ENCODE data around the gene MCTP1. TPM values are rescaled to one million over a fixed set of nuclear protein-coding genes. Genes with fewer than 3 reads are reported as not detected.
A peak's percentile ranks its signal among the peaks of the same experiment; 100 is the strongest.

MCTP1 gene
- total RNA-seq, 4 donors from 2014 or later: 11.2 to 43.6 (median 16.8) TPM

DNA sequence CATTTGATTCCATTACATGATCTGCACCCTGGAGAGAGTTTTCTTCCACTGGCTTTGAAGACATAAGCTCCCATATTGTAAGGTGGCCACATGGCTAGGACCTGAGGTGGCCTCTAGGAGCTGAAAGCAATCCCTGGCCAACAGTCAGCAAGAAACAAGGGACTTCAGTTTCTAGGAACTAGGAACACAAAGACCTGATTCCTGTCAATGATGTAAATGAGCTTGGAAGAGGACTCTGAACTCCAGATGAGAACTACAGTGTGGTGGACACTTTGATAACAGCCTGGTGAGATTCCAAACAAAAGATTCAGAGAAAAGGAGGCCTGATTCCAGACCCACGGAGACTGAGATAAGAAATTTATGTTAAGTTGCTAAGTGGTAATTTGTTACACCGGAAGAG lies 129.0 kb downstream of the MCTP1 start:
- TF ChIP-seq POLR2A (IDR thresholded peaks at IDR 0.05; ENCODE audit: low read depth) (no peak), POLR2AphosphoS5 (IDR thresholded peaks at IDR 0.05) (no peak), EP300 (IDR thresholded peaks at IDR 0.05) (no peak)
- TF ChIP-seq, protein P1, sequence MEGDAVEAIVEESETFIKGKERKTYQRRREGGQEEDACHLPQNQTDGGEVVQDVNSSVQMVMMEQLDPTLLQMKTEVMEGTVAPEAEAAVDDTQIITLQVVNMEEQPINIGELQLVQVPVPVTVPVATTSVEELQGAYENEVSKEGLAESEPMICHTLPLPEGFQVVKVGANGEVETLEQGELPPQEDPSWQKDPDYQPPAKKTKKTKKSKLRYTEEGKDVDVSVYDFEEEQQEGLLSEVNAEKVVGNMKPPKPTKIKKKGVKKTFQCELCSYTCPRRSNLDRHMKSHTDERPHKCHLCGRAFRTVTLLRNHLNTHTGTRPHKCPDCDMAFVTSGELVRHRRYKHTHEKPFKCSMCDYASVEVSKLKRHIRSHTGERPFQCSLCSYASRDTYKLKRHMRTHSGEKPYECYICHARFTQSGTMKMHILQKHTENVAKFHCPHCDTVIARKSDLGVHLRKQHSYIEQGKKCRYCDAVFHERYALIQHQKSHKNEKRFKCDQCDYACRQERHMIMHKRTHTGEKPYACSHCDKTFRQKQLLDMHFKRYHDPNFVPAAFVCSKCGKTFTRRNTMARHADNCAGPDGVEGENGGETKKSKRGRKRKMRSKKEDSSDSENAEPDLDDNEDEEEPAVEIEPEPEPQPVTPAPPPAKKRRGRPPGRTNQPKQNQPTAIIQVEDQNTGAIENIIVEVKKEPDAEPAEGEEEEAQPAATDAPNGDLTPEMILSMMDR (IDR thresholded peaks at IDR 0.05): no peak
- no peaks in the 10 kb centered on the region for H3K9me3 ChIP-seq
- H3K4me3 ChIP-seq: no peak overlapping the region
- no peak for DNase-seq (ENCODE audit: extremely low spot score)
- no peaks in the 10 kb centered on the region for H3K27me3 ChIP-seq
- H3K27ac ChIP-seq (replicated peaks in 1 of 4): no peak overlapping the region
- WGBS: 83% methylated on average over 2 of the region's 2 CpGs
- no peaks in the 10 kb centered on the region for H3K4me1 ChIP-seq
- H3K36me3 ChIP-seq: no peaks in the 10 kb centered on the region
- intact Hi-C loops (cut with DNase I): no loop called here

DNA sequence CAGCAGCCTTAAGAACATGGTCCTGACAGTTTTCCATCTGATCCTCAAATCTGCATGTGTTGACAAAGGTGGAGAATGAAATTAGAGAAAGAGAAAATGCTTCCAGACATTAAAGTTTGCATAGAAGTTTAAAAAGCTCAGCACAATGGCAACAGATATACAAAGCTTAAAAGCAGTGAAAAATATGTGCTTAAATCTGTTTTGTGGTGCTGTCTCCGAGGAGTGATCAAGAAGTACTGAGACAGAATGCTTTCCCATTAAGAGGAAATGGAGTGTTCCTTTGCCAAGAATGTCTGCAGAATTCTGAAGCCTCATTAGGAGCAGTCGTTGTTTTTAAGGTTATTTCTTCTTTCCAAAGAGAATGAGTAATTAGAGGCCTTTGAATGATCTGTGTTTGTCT lies 131.4 kb downstream of the MCTP1 start:
- intact Hi-C loops (cut with DNase I): no loop called here
- Histone ChIP-seq H3K36me3 (no peaks in the 10 kb centered on the region), H3K4me3 (no peak overlapping the region), H3K27me3 (no peaks in the 10 kb centered on the region), H3K27ac (replicated peaks in 1 of 4) (no peak overlapping the region), H3K9me3 (peaks cover 0 to 6% (median 0%) of the 10 kb centered on the region in 4 donors), H3K4me1 (no peaks in the 10 kb centered on the region)
- 29% methylated on average over 2 of the region's 2 CpGs for WGBS
- TF ChIP-seq POLR2A (IDR thresholded peaks at IDR 0.05; ENCODE audit: low read depth): no peak
- TF ChIP-seq EP300 (IDR thresholded peaks at IDR 0.05): no peak
- no peak for TF ChIP-seq POLR2AphosphoS5 (IDR thresholded peaks at IDR 0.05)
- TF ChIP-seq, protein P1 (IDR thresholded peaks at IDR 0.05): no peak
- DNase-seq (ENCODE audit: extremely low spot score): no peak

DNA sequence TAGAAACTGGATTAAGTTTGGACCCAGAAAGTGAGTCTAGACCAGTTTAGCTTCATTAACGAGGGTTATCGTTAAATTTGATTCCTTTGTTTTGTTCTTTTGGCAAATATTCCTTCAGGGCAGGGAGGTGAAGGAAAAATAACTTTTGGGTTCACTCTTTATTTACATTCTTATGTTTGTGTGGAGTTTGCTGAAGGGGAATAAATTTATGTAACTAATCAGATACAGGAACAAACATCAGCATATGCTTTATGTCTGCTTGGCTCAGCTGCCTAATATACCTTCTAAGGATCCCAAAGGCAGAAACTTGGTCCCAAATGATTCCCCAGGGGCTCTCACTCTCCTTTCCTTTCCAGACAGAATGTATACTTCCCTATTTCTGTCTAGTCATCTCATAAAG lies 132.4 kb downstream of the MCTP1 start:
- Histone ChIP-seq H3K27me3 (no peaks in the 10 kb centered on the region), H3K4me3 (no peak overlapping the region), H3K36me3 (no peaks in the 10 kb centered on the region), H3K9me3 (peaks cover 0 to 15% (median 5%) of the 10 kb centered on the region in 4 donors), H3K4me1 (no peaks in the 10 kb centered on the region), H3K27ac (replicated peaks in 1 of 4) (peak overlapping the region in 1 of 4 donors; percentile 19)
- WGBS: 74% methylated on average over 2 of the region's 2 CpGs
- no peak for DNase-seq (ENCODE audit: extremely low spot score)
- intact Hi-C loops (cut with DNase I): no loop called here
- TF ChIP-seq, protein P1 (IDR thresholded peaks at IDR 0.05): no peak
- no peak for TF ChIP-seq POLR2A (IDR thresholded peaks at IDR 0.05; ENCODE audit: low read depth)

DNA sequence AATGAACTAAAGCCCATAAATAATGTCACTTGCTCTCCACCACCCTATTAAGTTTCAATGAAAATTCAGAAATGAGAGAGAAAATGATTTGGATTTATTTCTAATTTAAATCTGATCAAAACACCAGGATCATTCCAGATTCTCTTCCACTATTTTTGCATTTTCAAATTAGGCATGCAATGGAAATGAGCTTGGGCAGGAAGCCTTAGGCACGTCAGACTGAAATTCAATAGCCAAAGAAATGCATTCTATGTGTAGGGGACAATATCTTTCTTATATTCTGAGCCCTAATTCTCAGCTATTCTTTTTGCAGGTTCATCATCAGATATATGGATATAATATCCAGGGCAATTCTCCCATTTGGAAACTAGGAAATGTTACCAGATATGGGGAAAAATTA lies 132.8 kb downstream of the MCTP1 start:
- TF ChIP-seq EP300 (IDR thresholded peaks at IDR 0.05) (no peak), POLR2AphosphoS5 (IDR thresholded peaks at IDR 0.05) (no peak), POLR2A (IDR thresholded peaks at IDR 0.05; ENCODE audit: low read depth) (no peak)
- TF ChIP-seq, protein P1 (IDR thresholded peaks at IDR 0.05): no peak
- no peak for DNase-seq (ENCODE audit: extremely low spot score)
- Histone ChIP-seq H3K9me3 (peaks cover 0 to 19% (median 7%) of the 10 kb centered on the region in 4 donors), H3K36me3 (no peaks in the 10 kb centered on the region), H3K4me1 (no peaks in the 10 kb centered on the region), H3K27me3 (no peaks in the 10 kb centered on the region), H3K27ac (replicated peaks in 1 of 4) (peak overlapping the region in 1 of 4 donors; percentile 19), H3K4me3 (no peak overlapping the region)
- intact Hi-C loops (cut with DNase I): no loop called here
- 39% methylated on average over 1 of the region's 1 CpG for WGBS

DNA sequence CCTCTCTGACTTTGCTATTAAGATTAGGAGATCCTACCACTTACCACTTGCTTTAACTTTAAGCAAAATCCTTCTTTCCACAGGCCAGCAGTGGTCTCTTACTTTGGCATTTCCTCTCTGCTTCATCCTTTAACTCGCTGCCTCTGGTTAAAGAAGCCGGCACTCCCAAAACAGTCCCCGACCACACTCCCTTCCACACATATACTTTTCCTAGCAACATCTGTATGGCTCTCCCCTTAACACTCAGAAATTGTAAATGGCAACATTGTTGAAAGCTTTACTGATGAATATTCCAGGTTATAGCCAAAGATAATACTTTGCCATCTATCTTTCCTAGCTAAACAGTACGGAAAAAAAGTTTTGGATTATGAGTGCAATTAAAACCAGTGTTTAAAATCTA lies 133.2 kb downstream of the MCTP1 start:
- DNase-seq (ENCODE audit: extremely low spot score): no peak
- no peaks in the 10 kb centered on the region for H3K36me3 ChIP-seq
- H3K27ac ChIP-seq (replicated peaks in 1 of 4): no peak overlapping the region
- peaks cover 0 to 20% (median 9%) of the 10 kb centered on the region in 4 donors for H3K9me3 ChIP-seq
- TF ChIP-seq POLR2AphosphoS5 (IDR thresholded peaks at IDR 0.05) (no peak), EP300 (IDR thresholded peaks at IDR 0.05) (no peak), POLR2A (IDR thresholded peaks at IDR 0.05; ENCODE audit: low read depth) (no peak)
- TF ChIP-seq, protein P1 (IDR thresholded peaks at IDR 0.05): no peak
- no peaks in the 10 kb centered on the region for H3K27me3 ChIP-seq
- H3K4me1 ChIP-seq: no peaks in the 10 kb centered on the region
- intact Hi-C loops (cut with DNase I): no loop called here
- 81% methylated on average over 4 of the region's 4 CpGs for WGBS
- no peak overlapping the region for H3K4me3 ChIP-seq

All from esophagus muscularis mucosa (tissue), 4 donors.